ENCODE data around the gene ARHGEF33. TPM values are rescaled to one million over a fixed set of nuclear protein-coding genes. Genes with fewer than 3 reads are reported as not detected.

The ARHGEF33 gene
- total RNA-seq, 1 donor from 2014 or later: 1.5 TPM

DNA sequence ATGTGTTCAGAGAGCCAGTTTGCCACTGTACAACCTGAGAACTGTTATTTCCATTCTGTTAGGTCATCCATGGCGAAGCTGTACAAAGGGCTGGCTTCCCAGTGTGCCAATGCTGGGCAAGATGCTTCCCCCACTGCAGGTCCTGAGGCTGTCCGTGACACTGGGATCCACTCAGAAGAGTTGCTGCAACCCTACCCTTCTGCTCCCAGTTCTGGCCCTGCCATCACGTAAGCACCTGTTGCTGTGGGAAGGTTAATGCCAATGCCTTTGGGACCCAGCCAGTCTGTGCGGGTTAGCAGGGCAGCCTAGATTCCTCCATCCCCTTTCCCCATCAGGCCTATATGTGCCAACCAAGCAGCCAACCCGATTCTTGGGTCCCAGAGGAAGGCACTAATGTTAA lies 68.3 kb downstream of the ARHGEF33 start:
- no peak overlapping the region for H3K4me3 ChIP-seq
- intact Hi-C loops (cut with DNase I): no loop called here
- ATAC-seq (no peak), DNase-seq (no peak)
- no peaks in the 10 kb centered on the region for H3K9me3 ChIP-seq
- H3K27me3 ChIP-seq (ENCODE audit: low read depth): peaks cover 9% of the 10 kb centered on the region
- no peak for TF ChIP-seq CTCF (IDR thresholded peaks at IDR 0.05)
- H3K4me1 ChIP-seq: peaks cover 7% of the 10 kb centered on the region
- no peaks in the 10 kb centered on the region for H3K36me3 ChIP-seq
- H3K27ac ChIP-seq: no peak overlapping the region

- intact Hi-C loops (cut with DNase I): no loop called here
- Histone ChIP-seq H3K9me3 (no peaks in the 10 kb centered on the region), H3K4me1 (peaks cover 7% of the 10 kb centered on the region), H3K4me3 (peak overlapping the region; percentile 54), H3K27me3 (ENCODE audit: low read depth) (peaks cover 9% of the 10 kb centered on the region), H3K36me3 (no peaks in the 10 kb centered on the region), H3K27ac (no peak overlapping the region)
- ATAC-seq (no peak), DNase-seq (no peak)
- no peak for TF ChIP-seq CTCF (IDR thresholded peaks at IDR 0.05)
These were observed 69.8 kb downstream of the ARHGEF33 start for GRCh38 chr2:38959466-38959865.

- ATAC-seq (peak; percentile 93 to 94), DNase-seq (peak; percentile 82)
These were observed 70.4 kb downstream of the ARHGEF33 start for GRCh38 chr2:38959938-38960608.

DNA sequence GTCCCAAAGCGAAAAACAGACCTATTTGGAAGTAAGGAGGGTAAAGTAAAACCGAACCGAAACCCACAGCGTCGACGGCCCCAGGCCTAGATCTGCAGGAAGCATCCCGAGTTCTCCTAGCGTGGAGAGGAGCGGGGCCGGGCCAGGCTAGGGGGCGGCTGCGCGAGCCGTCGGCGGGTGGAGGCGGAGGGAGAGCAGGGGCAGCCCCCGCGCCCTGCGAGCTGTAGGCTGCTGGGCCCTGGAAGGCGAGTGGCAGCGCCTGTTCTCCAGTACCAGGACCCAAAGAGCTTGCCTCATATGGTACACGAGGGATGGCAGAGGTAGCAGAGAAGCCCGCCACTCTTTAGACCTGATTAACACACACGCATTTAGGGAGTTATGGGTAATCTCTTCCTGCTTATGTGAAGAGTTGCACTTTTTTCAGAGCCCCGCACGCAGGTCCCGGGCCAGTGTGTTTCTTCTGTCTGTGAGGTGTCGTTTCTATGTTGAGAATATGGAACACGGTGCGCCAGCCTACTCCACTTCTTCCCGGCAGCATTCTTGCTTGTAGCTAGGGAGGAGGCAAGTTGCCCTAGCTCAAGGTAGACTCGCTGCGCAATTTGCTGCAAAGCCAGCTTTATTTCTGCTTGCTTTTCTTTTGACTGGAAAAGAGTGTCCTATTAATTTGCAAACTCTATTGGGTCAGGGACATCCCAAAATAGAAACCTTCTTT lies 71.1 kb downstream of the ARHGEF33 start:
- ATAC-seq: peak in 1 of 2 donors; percentile 13

More at GRCh38 chr2:38959938-38960608, 70.4 kb downstream of the ARHGEF33 start:
- Histone ChIP-seq H3K27ac (no peak overlapping the region), H3K4me1 (peaks cover 7% of the 10 kb centered on the region), H3K9me3 (no peaks in the 10 kb centered on the region), H3K27me3 (ENCODE audit: low read depth) (peaks cover 9% of the 10 kb centered on the region), H3K4me3 (peak overlapping the region; percentile 54), H3K36me3 (no peaks in the 10 kb centered on the region)
- intact Hi-C loops (cut with DNase I): no loop called here
- TF ChIP-seq CTCF (IDR thresholded peaks at IDR 0.05): no peak

GRCh38 chr2:38966006-38966405 lies 76.3 kb downstream of the ARHGEF33 start:
- H3K4me3 ChIP-seq: no peak overlapping the region
- no peaks in the 10 kb centered on the region for H3K27me3 ChIP-seq (ENCODE audit: low read depth)
- intact Hi-C loops (cut with DNase I): no loop called here
- TF ChIP-seq CTCF (IDR thresholded peaks at IDR 0.05): no peak
- no peak overlapping the region for H3K27ac ChIP-seq
- H3K36me3 ChIP-seq: no peaks in the 10 kb centered on the region
- no peaks in the 10 kb centered on the region for H3K9me3 ChIP-seq
- ATAC-seq (no peak), DNase-seq (no peak)
- H3K4me1 ChIP-seq: no peaks in the 10 kb centered on the region

More for the DNA sequence above, 71.1 kb downstream of the ARHGEF33 start:
- DNase-seq: no peak
- TF ChIP-seq CTCF (IDR thresholded peaks at IDR 0.05): no peak
- Histone ChIP-seq H3K4me1 (peaks cover 7% of the 10 kb centered on the region), H3K36me3 (no peaks in the 10 kb centered on the region), H3K27ac (no peak overlapping the region), H3K9me3 (no peaks in the 10 kb centered on the region), H3K27me3 (ENCODE audit: low read depth) (peaks cover 9% of the 10 kb centered on the region), H3K4me3 (peak overlapping the region; percentile 54)
- intact Hi-C loops (cut with DNase I): no loop called here

Measured in lower lobe of right lung (tissue), 2 donors.